ENCODE results near the gene LOXHD1.

LOXHD1 gene

GRCh38 chr18:46680784-46681695, 24.0 kb upstream of the LOXHD1 start:
- TF ChIP-seq CTCF (IDR thresholded peaks at IDR 0.05; ENCODE audit: insufficient read depth, low read depth, low read length, missing control alignments), result no peak
- H3K4me3 ChIP-seq (ENCODE audit: low read length), result no peak overlapping the region
- no peak for DNase-seq (ENCODE audit: low read depth)

DNA sequence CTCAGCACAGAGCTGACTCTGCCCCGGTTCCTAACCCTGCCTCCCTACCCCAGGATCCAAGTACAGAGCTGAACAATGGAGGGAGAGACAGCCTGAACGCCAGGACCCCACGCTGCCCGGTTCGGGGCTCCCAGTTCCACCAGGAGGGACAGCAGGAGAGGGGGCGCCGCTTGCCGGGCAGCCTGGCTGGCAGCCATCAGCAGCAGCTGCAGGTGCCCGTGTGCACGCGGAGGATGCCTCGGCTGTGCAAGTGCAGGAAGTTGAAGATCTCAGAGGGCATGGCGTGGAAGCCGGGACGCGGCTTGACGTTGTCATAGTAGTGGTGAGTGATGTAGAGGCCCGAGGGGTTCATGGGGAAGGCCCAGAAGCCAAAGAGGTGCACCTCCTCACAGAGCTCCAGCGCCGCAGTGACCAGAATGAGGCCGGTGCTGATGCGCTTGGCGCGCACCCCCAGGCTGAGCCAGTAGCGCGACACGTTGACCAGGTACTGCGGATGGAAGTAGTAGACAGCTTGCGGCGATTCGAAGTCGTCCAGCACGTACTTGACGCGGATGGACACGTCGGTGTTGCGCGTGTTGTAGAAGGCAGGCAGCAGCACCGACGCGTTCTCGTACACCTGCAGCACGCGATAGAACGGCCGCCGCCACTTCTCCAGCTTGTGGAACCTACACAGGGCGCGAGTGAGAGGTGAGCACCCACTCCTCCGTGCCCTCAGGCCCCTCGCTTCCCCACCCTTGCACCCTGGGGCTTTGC, 23.0 kb upstream of the LOXHD1 start:
- H3K4me3 ChIP-seq (ENCODE audit: low read length), result no peak overlapping the region
- TF ChIP-seq CTCF (IDR thresholded peaks at IDR 0.05; ENCODE audit: insufficient read depth, low read depth, low read length, missing control alignments), result no peak
- no peak for DNase-seq (ENCODE audit: low read depth)

DNA sequence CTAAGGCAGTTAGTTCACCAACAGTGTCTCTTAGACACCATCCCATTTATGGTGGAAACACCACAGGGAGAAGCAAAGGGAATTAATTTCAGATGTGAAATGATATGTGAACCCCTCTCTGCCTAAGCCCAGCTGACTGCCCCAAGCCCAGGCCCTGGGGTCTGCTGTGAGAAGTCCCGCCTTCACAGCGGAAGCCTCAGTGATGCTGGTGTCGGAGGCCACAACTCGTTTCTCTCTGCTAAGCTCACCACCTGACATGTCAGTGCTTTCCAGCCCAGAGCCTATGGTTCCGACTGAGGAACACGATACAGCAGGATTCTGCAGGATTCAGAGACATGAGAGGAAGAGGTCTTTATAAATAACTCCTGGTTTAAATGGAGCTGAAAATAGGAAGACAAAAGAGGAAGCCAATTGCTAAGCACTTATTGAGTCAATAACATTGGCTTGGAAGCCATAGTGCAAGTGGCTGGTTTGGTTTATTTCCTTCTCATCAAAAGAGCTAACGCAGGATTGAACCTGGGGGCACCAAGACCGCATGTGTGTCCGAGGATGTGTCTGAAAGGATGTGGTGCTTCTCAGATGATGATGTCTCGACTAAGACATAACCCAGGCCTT, 21.9 kb upstream of the LOXHD1 start:
- no peak for TF ChIP-seq CTCF (IDR thresholded peaks at IDR 0.05; ENCODE audit: insufficient read depth, low read depth, low read length, missing control alignments)
- no peak for DNase-seq (ENCODE audit: low read depth)
- no peak overlapping the region for H3K4me3 ChIP-seq (ENCODE audit: low read length)

- no peak for DNase-seq (ENCODE audit: low read depth)
- TF ChIP-seq CTCF (IDR thresholded peaks at IDR 0.05; ENCODE audit: insufficient read depth, low read depth, low read length, missing control alignments), result no peak
- no peak overlapping the region for H3K4me3 ChIP-seq (ENCODE audit: low read length)
Measured at GRCh38 chr18:46678041-46678440, 21.0 kb upstream of the LOXHD1 start.

- TF ChIP-seq CTCF (IDR thresholded peaks at IDR 0.05; ENCODE audit: insufficient read depth, low read depth, low read length, missing control alignments), result no peak
- peak; percentile 17 for DNase-seq (ENCODE audit: low read depth)
- H3K4me3 ChIP-seq (ENCODE audit: low read length), result no peak overlapping the region
Measured at GRCh38 chr18:46677611-46678010, 20.6 kb upstream of the LOXHD1 start.

GRCh38 chr18:46676182-46676835, 19.3 kb upstream of the LOXHD1 start:
- peak; percentile 21 for DNase-seq (ENCODE audit: low read depth)
- H3K4me3 ChIP-seq (ENCODE audit: low read length), result no peak overlapping the region
- TF ChIP-seq CTCF (IDR thresholded peaks at IDR 0.05; ENCODE audit: insufficient read depth, low read depth, low read length, missing control alignments), result no peak

All from epithelial cell of esophagus (primary cell).